ENCODE results near the gene SERP2. TPM values are rescaled to one million over a fixed set of nuclear protein-coding genes. Genes with fewer than 3 reads are reported as not detected.

Gene SERP2
- polyA plus RNA-seq, 1 donor from 2014 or later: 15.4 TPM

- Histone ChIP-seq H3K9me3 (ENCODE audit: low read length) (no peaks in the 10 kb centered on the region), H3K79me2 (replicated peaks; ENCODE audit: insufficient read depth, low read length) (no peaks in the 10 kb centered on the region), H3F3A (ENCODE audit: insufficient read depth, low read length, poor library complexity, severe bottlenecking) (no peaks in the 10 kb centered on the region), H3K27me3 (ENCODE audit: insufficient read depth, low read depth, low read length) (no peaks in the 10 kb centered on the region), H3K36me3 (ENCODE audit: insufficient read depth, low read length) (no peaks in the 10 kb centered on the region), H2AFZ (ENCODE audit: low read depth, low read length) (no peak overlapping the region), H3K27ac (ENCODE audit: low read length) (no peak overlapping the region), H3K4me2 (ENCODE audit: low read length) (no peak overlapping the region), H3K9me2 (ENCODE audit: insufficient read depth, low read length) (no peaks in the 10 kb centered on the region), H3K9ac (ENCODE audit: low read length) (no peak overlapping the region), H3K4me3 (ENCODE audit: low read length) (no peak overlapping the region), H4K20me1 (ENCODE audit: insufficient read depth) (no peaks in the 10 kb centered on the region)
- TF ChIP-seq MXI1 (conservative IDR thresholded peaks at IDR 0.05; ENCODE audit: poor library complexity, severe bottlenecking): no peak
- no peak for TF ChIP-seq EZH2 (IDR thresholded peaks at IDR 0.05; ENCODE audit: borderline replicate concordance, insufficient read depth, low read length, poor library complexity, severe bottlenecking)
- no peak for TF ChIP-seq POLR2AphosphoS5 (IDR thresholded peaks at IDR 0.05)
- TF ChIP-seq EP300 (conservative IDR thresholded peaks at IDR 0.05; ENCODE audit: poor library complexity, severe bottlenecking): no peak
- TF ChIP-seq, protein P1, sequence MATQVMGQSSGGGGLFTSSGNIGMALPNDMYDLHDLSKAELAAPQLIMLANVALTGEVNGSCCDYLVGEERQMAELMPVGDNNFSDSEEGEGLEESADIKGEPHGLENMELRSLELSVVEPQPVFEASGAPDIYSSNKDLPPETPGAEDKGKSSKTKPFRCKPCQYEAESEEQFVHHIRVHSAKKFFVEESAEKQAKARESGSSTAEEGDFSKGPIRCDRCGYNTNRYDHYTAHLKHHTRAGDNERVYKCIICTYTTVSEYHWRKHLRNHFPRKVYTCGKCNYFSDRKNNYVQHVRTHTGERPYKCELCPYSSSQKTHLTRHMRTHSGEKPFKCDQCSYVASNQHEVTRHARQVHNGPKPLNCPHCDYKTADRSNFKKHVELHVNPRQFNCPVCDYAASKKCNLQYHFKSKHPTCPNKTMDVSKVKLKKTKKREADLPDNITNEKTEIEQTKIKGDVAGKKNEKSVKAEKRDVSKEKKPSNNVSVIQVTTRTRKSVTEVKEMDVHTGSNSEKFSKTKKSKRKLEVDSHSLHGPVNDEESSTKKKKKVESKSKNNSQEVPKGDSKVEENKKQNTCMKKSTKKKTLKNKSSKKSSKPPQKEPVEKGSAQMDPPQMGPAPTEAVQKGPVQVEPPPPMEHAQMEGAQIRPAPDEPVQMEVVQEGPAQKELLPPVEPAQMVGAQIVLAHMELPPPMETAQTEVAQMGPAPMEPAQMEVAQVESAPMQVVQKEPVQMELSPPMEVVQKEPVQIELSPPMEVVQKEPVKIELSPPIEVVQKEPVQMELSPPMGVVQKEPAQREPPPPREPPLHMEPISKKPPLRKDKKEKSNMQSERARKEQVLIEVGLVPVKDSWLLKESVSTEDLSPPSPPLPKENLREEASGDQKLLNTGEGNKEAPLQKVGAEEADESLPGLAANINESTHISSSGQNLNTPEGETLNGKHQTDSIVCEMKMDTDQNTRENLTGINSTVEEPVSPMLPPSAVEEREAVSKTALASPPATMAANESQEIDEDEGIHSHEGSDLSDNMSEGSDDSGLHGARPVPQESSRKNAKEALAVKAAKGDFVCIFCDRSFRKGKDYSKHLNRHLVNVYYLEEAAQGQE (IDR thresholded peaks at IDR 0.05; ENCODE audit: borderline replicate concordance): no peak
- TF ChIP-seq TAF1 (IDR thresholded peaks at IDR 0.05; ENCODE audit: low read depth): no peak
- no peak for TF ChIP-seq CTCF (IDR thresholded peaks at IDR 0.05; ENCODE audit: poor library complexity, severe bottlenecking)
- TF ChIP-seq SMC3 (conservative IDR thresholded peaks at IDR 0.05; ENCODE audit: poor library complexity): no peak
- no peak for TF ChIP-seq RAD21 (conservative IDR thresholded peaks at IDR 0.05)
Observed at GRCh38 chr13:44404261-44405132, 30.9 kb downstream of the SERP2 start.

- no peaks in the 10 kb centered on the region for H4K20me1 ChIP-seq (ENCODE audit: insufficient read depth)
- H3K79me2 ChIP-seq (replicated peaks; ENCODE audit: insufficient read depth, low read length): no peaks in the 10 kb centered on the region
- no peaks in the 10 kb centered on the region for H3K9me2 ChIP-seq (ENCODE audit: insufficient read depth, low read length)
- H3F3A ChIP-seq (ENCODE audit: insufficient read depth, low read length, poor library complexity, severe bottlenecking): no peaks in the 10 kb centered on the region
- TF ChIP-seq, protein P1 (IDR thresholded peaks at IDR 0.05; ENCODE audit: borderline replicate concordance): no peak
- TF ChIP-seq RAD21 (conservative IDR thresholded peaks at IDR 0.05): no peak
- no peak for TF ChIP-seq SMC3 (conservative IDR thresholded peaks at IDR 0.05; ENCODE audit: poor library complexity)
- no peak for TF ChIP-seq CTCF (IDR thresholded peaks at IDR 0.05; ENCODE audit: poor library complexity, severe bottlenecking)
- no peak for TF ChIP-seq EP300 (conservative IDR thresholded peaks at IDR 0.05; ENCODE audit: poor library complexity, severe bottlenecking)
- no peak for TF ChIP-seq EZH2 (IDR thresholded peaks at IDR 0.05; ENCODE audit: borderline replicate concordance, insufficient read depth, low read length, poor library complexity, severe bottlenecking)
- no peak for TF ChIP-seq TAF1 (IDR thresholded peaks at IDR 0.05; ENCODE audit: low read depth)
- no peak for TF ChIP-seq POLR2AphosphoS5 (IDR thresholded peaks at IDR 0.05)
- no peak for TF ChIP-seq MXI1 (conservative IDR thresholded peaks at IDR 0.05; ENCODE audit: poor library complexity, severe bottlenecking)
- no peaks in the 10 kb centered on the region for H3K9me3 ChIP-seq (ENCODE audit: low read length)
- no peak overlapping the region for H3K9ac ChIP-seq (ENCODE audit: low read length)
- no peak overlapping the region for H2AFZ ChIP-seq (ENCODE audit: low read depth, low read length)
- H3K4me2 ChIP-seq (ENCODE audit: low read length): no peak overlapping the region
- no peaks in the 10 kb centered on the region for H3K36me3 ChIP-seq (ENCODE audit: insufficient read depth, low read length)
- H3K4me3 ChIP-seq (ENCODE audit: low read length): no peak overlapping the region
- no peak overlapping the region for H3K27ac ChIP-seq (ENCODE audit: low read length)
- H3K27me3 ChIP-seq (ENCODE audit: insufficient read depth, low read depth, low read length): no peaks in the 10 kb centered on the region
Observed at GRCh38 chr13:44406617-44407016, 33.0 kb downstream of the SERP2 start.

All from neural cell (in vitro differentiated cells).